K562 (cell line): ENCODE measurements around the gene RABGAP1. TPM values are rescaled to one million over a fixed set of nuclear protein-coding genes. Genes with fewer than 3 reads are reported as not detected.

Experiments used
- EGR1 ChIP-seq: fragments of 450-650 bp; conservative IDR thresholded peaks from 2 replicates; pipeline ENCODE4 v1.6.1; 2017; ENCODE audit warnings: mild to moderate bottlenecking
- FOXJ2 ChIP-seq: fragments of 200-800 bp; sonication (Bioruptor generic); IDR thresholded peaks from 2 replicates; pipeline ENCODE4 v1.6.1; 2016; ENCODE audit warnings: missing genetic modification characterization, missing compliant biosample characterization
- IRF9 ChIP-seq: fragments of 450-650 bp; IDR thresholded peaks from 2 replicates; pipeline ENCODE4 v1.6.1; 2016; ENCODE audit warnings: missing biosample characterization, missing genetic modification characterization
- MEF2A ChIP-seq: IDR thresholded peaks from 2 replicates; pipeline ENCODE4 v1.6.1; 2011; ENCODE audit warnings: low read depth, mild to moderate bottlenecking, low read length, moderate library complexity; ENCODE audit not compliant: control insufficient read depth
- MTF1 ChIP-seq: fragments of 250-450 bp; sonication (Bioruptor Pico); IDR thresholded peaks from 2 replicates; pipeline ENCODE4 v1.9.0; 2021; ENCODE audit warnings: moderate library complexity, mild to moderate bottlenecking, inconsistent platforms, borderline replicate concordance
- NFE2L1 ChIP-seq: fragments of 450-650 bp; IDR thresholded peaks from 2 replicates; pipeline ENCODE4 v1.6.1; 2016; ENCODE audit warnings: missing genetic modification characterization, low read depth, mild to moderate bottlenecking, missing compliant biosample characterization, moderate library complexity, borderline replicate concordance
- NFYB ChIP-seq: IDR thresholded peaks from 2 replicates; pipeline ENCODE4 v1.6.1; 2011; ENCODE audit warnings: mild to moderate bottlenecking, moderate library complexity; ENCODE audit not compliant: insufficient read length; ENCODE audit errors: extremely low read depth
- NR2C2 ChIP-seq, 2 experiments: fragments of 200-800 bp in 1 of 2; sonication (Bioruptor generic) in 1 of 2; sonication (generic) in 1 of 2; formaldehyde crosslinking in 1 of 2; IDR thresholded peaks; 2 replicates each; pipeline versions ENCODE4 v1.6.1 to v1.8.0; 2016 to 2022; ENCODE audit warnings: mild to moderate bottlenecking in 1 of 2, missing compliant biosample characterization in 1 of 2, missing genetic modification characterization in 1 of 2, missing genetic modification reagents in 1 of 2
- RBFOX2 ChIP-seq: fragments of 200-400 bp; formaldehyde crosslinking; IDR thresholded peaks from 2 replicates; pipeline ENCODE4 v1.6.1; 2017; ENCODE audit warnings: low read depth, mild to moderate bottlenecking, low read length, moderate library complexity
- RBM15 ChIP-seq: fragments of 200-400 bp; formaldehyde crosslinking; IDR thresholded peaks from 2 replicates; pipeline ENCODE4 v1.6.1; 2018; ENCODE audit warnings: mild to moderate bottlenecking, low read length, moderate library complexity; ENCODE audit not compliant: insufficient read depth
- RUNX1 ChIP-seq: sonication (generic); IDR thresholded peaks from 2 replicates; pipeline ENCODE4 v1.6.1; 2016; ENCODE audit warnings: antibody characterized with exemption, low read depth
- SLC30A9 ChIP-seq: fragments of 250-450 bp; sonication (Bioruptor Pico); IDR thresholded peaks from 2 replicates; pipeline ENCODE4 v1.8.0; 2022; ENCODE audit warnings: mild to moderate bottlenecking, moderate library complexity
- TEAD1 ChIP-seq, 2 experiments: fragments of 450-650 bp in 1 of 2; sonication (generic) in 1 of 2; formaldehyde crosslinking; IDR thresholded peaks; 2 replicates each; pipeline versions ENCODE4 v1.4.0 to v1.8.0; 2020 to 2022; ENCODE audit warnings: mild to moderate bottlenecking in 2 of 2, missing genetic modification reagents in 1 of 2
- THAP12 ChIP-seq: fragments of 250-450 bp; sonication (Bioruptor Pico); IDR thresholded peaks from 2 replicates; pipeline ENCODE4 v1.9.0; 2021; ENCODE audit warnings: mild to moderate bottlenecking, inconsistent platforms
- ZBTB11 ChIP-seq, 3 experiments: fragments of 200-800 bp in 1 of 3; fragments of 250-450 bp in 1 of 3; fragments of 450-650 bp in 1 of 3; sonication (Bioruptor Pico) in 1 of 3; sonication (Bioruptor generic) in 1 of 3; formaldehyde crosslinking in 1 of 3; IDR thresholded peaks; 2 replicates each; pipeline versions ENCODE4 v1.6.1 to v1.8.0; 2016 to 2022; ENCODE audit warnings: mild to moderate bottlenecking in 2 of 3, missing genetic modification characterization in 2 of 3, missing compliant biosample characterization in 1 of 3, moderate library complexity in 1 of 3
- ZBTB17 ChIP-seq: fragments of 450-650 bp; formaldehyde crosslinking; IDR thresholded peaks from 2 replicates; pipeline ENCODE4 v1.4.0; 2020; ENCODE audit warnings: mild to moderate bottlenecking
- ZNF239 ChIP-seq: fragments of 250-450 bp; sonication (Bioruptor Pico); IDR thresholded peaks from 2 replicates; pipeline ENCODE4 v1.4.0; 2020; ENCODE audit warnings: mild to moderate bottlenecking
- ZNF644 ChIP-seq: fragments of 200-800 bp; sonication (Bioruptor generic); IDR thresholded peaks from 2 replicates; pipeline ENCODE4 v1.6.1; 2016; ENCODE audit warnings: low read depth, missing genetic modification characterization, missing compliant biosample characterization
- polyA plus RNA-seq, 8 experiments: library from polyadenylated mRNA; depleted of rRNA in 4 of 8; stranded (reverse) in 5 of 8; unstranded in 3 of 8; fragments of >200 nt; fragmentation: Nextera tagmentation in 2 of 8; fragmentation: Illumina TruSeq in 1 of 8; extraction: Ambion mirVana in 2 of 8; extraction: Trizol in 1 of 8; gene quantifications; 2 replicates each; pipeline versions ENCODE4 v1.2.1 to v1.2.3, GENCODE V29; 2011 to 2014; ENCODE audit warnings: inconsistent platforms in 1 of 8, missing spikeins in 1 of 8
- total RNA-seq, 7 experiments: library from RNA; depleted of rRNA in 6 of 7; stranded (reverse); fragments of >200 nt in 6 of 7; fragmentation: Illumina TruSeq in 2 of 7; extraction: Trizol in 2 of 7; gene quantifications; 2 replicates each; pipeline versions ENCODE4 v1.2.1 to v1.2.3, GENCODE V29; 2011 to 2021; ENCODE audit warnings: low replicate concordance in 1 of 7
- TF ChIP-seq, protein P1 (sequence below): fragments of 250-450 bp; sonication (Bioruptor Pico); IDR thresholded peaks from 2 replicates; pipeline ENCODE4 v1.5.1; 2021; ENCODE audit warnings: mild to moderate bottlenecking

Gene RABGAP1
- total and polyA plus RNA-seq, 9 of the 15 experiments (the other 6 are each of a cell fraction or from before 2014, with no cell fraction given) = 1.5 to 22.7 (median 13.1) TPM

GRCh38 chr9:123002754-123003153, 61.9 kb downstream of the RABGAP1 start (continued):
- TF ChIP-seq ZBTB11 (CRISPR knock-in tag; IDR thresholded peaks at IDR 0.05) (no peak), RBFOX2 (no peak), SLC30A9 (CRISPR knock-in tag) (no peak), MEF2A (no peak), RBM15 (no peak), MTF1 (CRISPR knock-in tag) (no peak), ZNF644 (tag) (0 out of 2 replicates have a peak, but pooled peaks have one; percentile 3), IRF9 (tag) (no peak), ZNF239 (CRISPR knock-in tag) (no peak), ZBTB17 (CRISPR knock-in tag) (no peak), NR2C2 (CRISPR knock-in tag; IDR thresholded peaks at IDR 0.05) (no peak), NR2C2 (tag; IDR thresholded peaks at IDR 0.05) (no peak), NFYB (no peak), TEAD1 (CRISPR knock-in tag; IDR thresholded peaks at IDR 0.05) (no peak), FOXJ2 (tag) (no peak), THAP12 (no peak), NFE2L1 (tag) (no peak), RUNX1 (no peak), EGR1 (no peak)
- TF ChIP-seq, protein P1, sequence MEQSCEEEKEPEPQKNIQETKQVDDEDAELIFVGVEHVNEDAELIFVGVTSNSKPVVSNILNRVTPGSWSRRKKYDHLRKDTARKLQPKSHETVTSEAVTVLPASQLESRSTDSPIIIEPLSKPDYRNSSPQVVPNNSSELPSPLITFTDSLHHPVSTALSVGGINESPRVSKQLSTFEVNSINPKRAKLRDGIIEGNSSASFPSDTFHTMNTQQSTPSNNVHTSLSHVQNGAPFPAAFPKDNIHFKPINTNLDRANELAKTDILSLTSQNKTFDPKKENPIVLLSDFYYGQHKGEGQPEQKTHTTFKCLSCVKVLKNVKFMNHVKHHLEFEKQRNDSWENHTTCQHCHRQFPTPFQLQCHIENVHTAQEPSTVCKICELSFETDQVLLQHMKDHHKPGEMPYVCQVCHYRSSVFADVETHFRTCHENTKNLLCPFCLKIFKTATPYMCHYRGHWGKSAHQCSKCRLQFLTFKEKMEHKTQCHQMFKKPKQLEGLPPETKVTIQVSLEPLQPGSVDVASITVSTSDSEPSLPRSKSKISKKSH = no peak
